Colonic mucosa (tissue), 4 donors: ENCODE data around the gene CD63. TPM values are rescaled to one million over a fixed set of nuclear protein-coding genes. Genes with fewer than 3 reads are reported as not detected.
A peak's percentile ranks its signal among the peaks of the same experiment; 100 is the strongest.

ENCODE experiments used
- DNase-seq: peaks from one replicate; pipeline ENCODE4 v3.0.0-alpha.2; 2020
- H3K27ac ChIP-seq: fragments of 200-600 bp; one replicate; pipeline ENCODE4 v1.8.0; 2021
- H3K27me3 ChIP-seq: fragments of 200-600 bp; one replicate; pipeline ENCODE4 v1.8.0; 2021
- H3K36me3 ChIP-seq: fragments of 200-600 bp; one replicate; pipeline ENCODE4 v1.8.0; 2021
- H3K4me1 ChIP-seq: fragments of 200-600 bp; one replicate; pipeline ENCODE4 v1.8.0; 2021; ENCODE audit warnings: mild to moderate bottlenecking
- H3K4me3 ChIP-seq: fragments of 200-600 bp; one replicate; pipeline ENCODE4 v1.8.0; 2021
- H3K9ac ChIP-seq, 2 donors: one replicate each; pipeline ENCODE4 v1.7.0; 2013; ENCODE audit warnings: control low read depth in 2 of 2, low read depth in 2 of 2, low read length in 2 of 2
- H3K9me3 ChIP-seq: fragments of 200-600 bp; one replicate; pipeline ENCODE4 v1.8.0; 2021
- intact Hi-C: fragments of 100-400 bp; cut with DNase I; formaldehyde crosslinking; loops from one replicate; pipeline ENCODE4 v1.14.1; 2022
- total RNA-seq, 2 donors: library from RNA; stranded (reverse); fragmentation: NEBNext Ultra II Directional in 1 of 2; extraction: Animal tissue kit (Norgen Biotek cat#: 25700) in 1 of 2; gene quantifications; one replicate each; pipeline ENCODE4 v1.2.1, GENCODE V29; 2021
- TF ChIP-seq, protein P1 (sequence below): fragments of 200-600 bp; IDR thresholded peaks from one replicate; pipeline ENCODE4 v1.8.0; 2022; ENCODE audit warnings: antibody characterized with exemption, mild to moderate bottlenecking
- donor health status: healthy.
- donor health status: DM: no; HTN: no; CAD: no.
- donor health status: DM: no; HTN: no; CAD: no.

The CD63 gene
- total RNA-seq, 2 donors from 2014 or later, result 707 to 1,094 TPM

DNA sequence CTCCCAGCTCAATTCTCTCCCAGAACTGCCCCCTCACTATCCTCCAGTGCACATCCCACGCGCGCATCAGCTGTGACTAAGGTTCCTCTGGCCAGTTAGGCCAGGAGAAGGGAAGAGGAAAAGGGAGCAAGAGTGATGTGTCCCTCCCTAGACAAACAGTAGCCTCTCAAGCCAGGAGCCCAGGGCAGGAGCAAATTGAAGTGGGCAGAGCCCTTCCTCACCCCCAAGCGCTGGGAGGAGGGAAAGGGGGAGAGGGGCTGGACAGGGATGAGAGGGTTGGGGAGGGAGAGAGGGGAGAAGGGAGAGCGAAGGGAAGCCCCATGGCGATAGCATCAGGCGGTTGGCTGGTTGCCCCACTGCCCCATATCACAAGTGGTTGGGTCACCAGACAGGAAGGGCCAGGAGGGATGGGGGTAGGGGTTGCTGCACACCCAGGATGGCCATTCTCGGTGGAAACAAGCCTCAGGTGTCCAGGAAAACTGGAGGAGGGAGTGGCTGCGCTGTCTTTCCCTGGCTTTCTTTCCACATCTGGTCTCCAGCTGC lies 1.1 kb downstream of the CD63 start:
- Histone ChIP-seq H3K9ac (peak overlapping the region; percentile 88 to 98), H3K4me1 (peaks cover 10% of the 10 kb centered on the region), H3K27ac (peak overlapping the region; percentile 99), H3K27me3 (no peaks in the 10 kb centered on the region), H3K4me3 (peak overlapping the region; percentile 77), H3K9me3 (no peaks in the 10 kb centered on the region), H3K36me3 (no peaks in the 10 kb centered on the region)
- intact Hi-C loops, result no loop called here
- DNase-seq, result peak; percentile 74
- TF ChIP-seq, protein P1, sequence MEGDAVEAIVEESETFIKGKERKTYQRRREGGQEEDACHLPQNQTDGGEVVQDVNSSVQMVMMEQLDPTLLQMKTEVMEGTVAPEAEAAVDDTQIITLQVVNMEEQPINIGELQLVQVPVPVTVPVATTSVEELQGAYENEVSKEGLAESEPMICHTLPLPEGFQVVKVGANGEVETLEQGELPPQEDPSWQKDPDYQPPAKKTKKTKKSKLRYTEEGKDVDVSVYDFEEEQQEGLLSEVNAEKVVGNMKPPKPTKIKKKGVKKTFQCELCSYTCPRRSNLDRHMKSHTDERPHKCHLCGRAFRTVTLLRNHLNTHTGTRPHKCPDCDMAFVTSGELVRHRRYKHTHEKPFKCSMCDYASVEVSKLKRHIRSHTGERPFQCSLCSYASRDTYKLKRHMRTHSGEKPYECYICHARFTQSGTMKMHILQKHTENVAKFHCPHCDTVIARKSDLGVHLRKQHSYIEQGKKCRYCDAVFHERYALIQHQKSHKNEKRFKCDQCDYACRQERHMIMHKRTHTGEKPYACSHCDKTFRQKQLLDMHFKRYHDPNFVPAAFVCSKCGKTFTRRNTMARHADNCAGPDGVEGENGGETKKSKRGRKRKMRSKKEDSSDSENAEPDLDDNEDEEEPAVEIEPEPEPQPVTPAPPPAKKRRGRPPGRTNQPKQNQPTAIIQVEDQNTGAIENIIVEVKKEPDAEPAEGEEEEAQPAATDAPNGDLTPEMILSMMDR, result no peak

DNA sequence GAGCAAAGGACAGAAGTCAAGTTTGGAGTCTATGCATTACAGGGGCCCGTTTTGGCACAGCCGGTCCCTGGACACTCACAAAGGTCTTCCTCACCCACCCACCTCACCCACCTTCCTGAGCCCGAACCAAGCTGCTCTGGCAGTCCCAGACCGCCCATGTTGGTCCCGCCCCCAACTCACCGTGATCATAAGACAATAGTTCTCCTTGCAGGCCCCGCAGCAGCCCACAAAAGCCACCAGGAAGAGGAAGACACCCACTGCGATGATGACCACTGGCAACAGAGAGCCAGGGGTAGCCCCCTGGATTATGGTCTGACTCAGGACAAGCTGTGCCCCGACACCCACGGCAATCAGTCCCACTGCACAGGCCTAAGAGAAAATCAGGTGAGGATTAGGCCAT lies 1.8 kb downstream of the CD63 start:
- Histone ChIP-seq H3K36me3 (no peaks in the 10 kb centered on the region), H3K9me3 (no peaks in the 10 kb centered on the region), H3K9ac (peak overlapping the region; percentile 88 to 98), H3K4me3 (peak overlapping the region; percentile 77), H3K4me1 (peaks cover 10% of the 10 kb centered on the region), H3K27me3 (no peaks in the 10 kb centered on the region), H3K27ac (peak overlapping the region; percentile 99)
- TF ChIP-seq, protein P1, result no peak
- intact Hi-C loops, result no loop called here
- no peak for DNase-seq

DNA sequence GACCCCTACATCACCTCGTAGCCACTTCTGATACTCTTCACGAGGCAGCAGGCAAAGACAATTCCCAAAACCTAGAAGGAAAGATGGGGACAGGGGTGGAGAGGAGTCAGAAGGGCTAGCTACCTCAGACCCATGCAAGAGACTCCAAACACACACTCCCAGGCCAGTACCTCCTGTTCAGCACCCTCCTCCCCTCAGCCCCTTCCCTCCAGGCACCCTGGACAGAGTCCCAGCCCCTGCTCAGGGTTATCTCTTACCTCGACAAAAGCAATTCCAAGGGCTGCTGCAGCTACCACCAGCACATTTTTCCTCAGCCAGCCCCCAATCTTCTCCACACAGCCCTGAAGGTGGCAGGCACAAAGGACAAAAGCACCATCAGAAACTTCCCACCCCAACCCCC lies 3.3 kb downstream of the CD63 start:
- H3K36me3 ChIP-seq, result no peaks in the 10 kb centered on the region
- intact Hi-C loops, result no loop called here

DNA sequence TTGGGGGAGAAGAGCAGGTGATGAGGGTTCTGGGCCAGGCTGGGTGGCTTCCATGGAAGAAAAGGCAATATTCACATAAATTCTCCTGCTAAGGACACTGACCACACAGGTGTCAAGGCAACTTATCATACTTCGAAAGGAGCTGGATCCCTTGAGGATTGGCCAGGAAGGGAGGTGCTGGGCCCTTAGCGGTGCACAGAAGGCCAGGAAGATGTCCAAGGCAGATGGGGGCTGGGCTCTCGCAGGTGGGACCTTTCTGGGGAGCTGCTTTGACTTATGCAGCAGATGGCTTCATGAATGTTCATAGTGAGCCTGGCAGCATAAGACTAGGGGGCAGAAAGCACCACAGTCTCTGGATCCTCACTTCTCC lies 3.9 kb downstream of the CD63 start:
- Histone ChIP-seq H3K27ac (no peak overlapping the region), H3K27me3 (no peaks in the 10 kb centered on the region), H3K4me1 (peaks cover 19% of the 10 kb centered on the region), H3K9ac (no peak overlapping the region), H3K36me3 (no peaks in the 10 kb centered on the region), H3K4me3 (no peak overlapping the region), H3K9me3 (no peaks in the 10 kb centered on the region)
- intact Hi-C loops, result loop anchor here (5.0 kb wide), 2 partner anchors 43 to 63 kb away; a partner anchor contains a TSS
- no peak for DNase-seq
- TF ChIP-seq, protein P1, result peak; percentile 3

More for the DNA sequence above, 3.3 kb downstream of the CD63 start:
- H3K27ac ChIP-seq, result no peak overlapping the region
- H3K4me1 ChIP-seq, result peaks cover 18% of the 10 kb centered on the region
- no peaks in the 10 kb centered on the region for H3K27me3 ChIP-seq
- no peak for DNase-seq
- no peaks in the 10 kb centered on the region for H3K9me3 ChIP-seq
- H3K9ac ChIP-seq, result no peak overlapping the region
- TF ChIP-seq, protein P1, result no peak
- H3K4me3 ChIP-seq, result no peak overlapping the region

DNA sequence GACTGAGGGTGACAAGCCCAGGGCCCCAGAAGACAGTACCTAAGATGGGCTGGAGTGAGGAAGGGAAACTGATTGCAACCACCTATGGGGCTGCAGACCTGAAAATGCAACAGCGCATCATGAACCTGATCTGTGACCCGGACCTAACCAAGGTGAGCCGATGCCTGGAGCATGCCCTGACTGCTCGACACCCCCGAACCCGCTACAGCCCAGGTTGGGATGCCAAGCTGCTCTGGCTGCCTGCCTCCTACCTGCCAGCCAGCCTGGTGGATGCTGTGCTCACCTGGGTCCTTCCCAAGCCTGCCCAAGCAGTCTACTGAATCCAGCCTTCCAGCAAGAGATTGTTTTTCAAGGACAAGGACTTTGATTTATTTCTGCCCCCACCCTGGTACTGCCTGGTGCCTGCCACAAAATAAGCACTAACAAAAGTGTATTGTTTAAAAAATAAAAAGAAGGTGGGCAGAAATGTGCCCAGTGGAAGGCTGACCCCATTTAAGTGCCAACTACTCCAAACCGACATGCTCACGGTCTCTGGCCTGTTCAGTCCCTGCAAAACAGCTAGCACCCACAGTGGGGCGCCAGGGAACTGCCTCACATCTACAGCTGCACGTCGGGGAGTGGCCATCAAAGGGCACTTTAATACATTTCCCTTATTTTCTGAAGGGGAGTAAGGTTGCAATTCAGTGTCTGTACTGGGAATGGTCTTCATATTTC lies 4.4 kb downstream of the CD63 start:
- no peak overlapping the region for H3K27ac ChIP-seq

More for the DNA sequence above, 4.4 kb downstream of the CD63 start:
- intact Hi-C loops, result loop anchor here (5.0 kb wide), 2 partner anchors 42 to 62 kb away; a partner anchor contains a TSS
- no peak overlapping the region for H3K4me3 ChIP-seq
- H3K36me3 ChIP-seq, result no peaks in the 10 kb centered on the region
- TF ChIP-seq, protein P1, result peak; percentile 54
- peak overlapping the region in 1 of 2 donors; percentile 38 for H3K9ac ChIP-seq
- no peaks in the 10 kb centered on the region for H3K27me3 ChIP-seq
- peak; percentile 79 for DNase-seq
- no peaks in the 10 kb centered on the region for H3K9me3 ChIP-seq
- peaks cover 25% of the 10 kb centered on the region for H3K4me1 ChIP-seq
